ENCODE results near the gene MPI.
A peak's percentile ranks its signal among the peaks of the same experiment; 100 is the strongest.

Gene MPI

GRCh38 chr15:74843891-74844299, 45.9 kb upstream of the MPI start:
- peak overlapping the region; percentile 82 for H3K4me3 ChIP-seq (ENCODE audit: low read depth, low read length)
- DNase-seq (ENCODE audit: low read depth), result no peak
- no peak for TF ChIP-seq CTCF (IDR thresholded peaks at IDR 0.05; ENCODE audit: control insufficient read depth, extremely low read depth, insufficient read depth)

GRCh38 chr15:74844319-74845207, 45.3 kb upstream of the MPI start:
- TF ChIP-seq CTCF (IDR thresholded peaks at IDR 0.05; ENCODE audit: control insufficient read depth, extremely low read depth, insufficient read depth), result no peak
- H3K4me3 ChIP-seq (ENCODE audit: low read depth, low read length), result no peak overlapping the region
- DNase-seq (ENCODE audit: low read depth), result no peak

GRCh38 chr15:74845208-74845568, 44.7 kb upstream of the MPI start:
- TF ChIP-seq CTCF (IDR thresholded peaks at IDR 0.05; ENCODE audit: control insufficient read depth, extremely low read depth, insufficient read depth), result no peak
- DNase-seq (ENCODE audit: low read depth), result no peak
- H3K4me3 ChIP-seq (ENCODE audit: low read depth, low read length), result no peak overlapping the region

GRCh38 chr15:74845581-74845980, 44.3 kb upstream of the MPI start:
- DNase-seq (ENCODE audit: low read depth), result no peak
- no peak for TF ChIP-seq CTCF (IDR thresholded peaks at IDR 0.05; ENCODE audit: control insufficient read depth, extremely low read depth, insufficient read depth)
- no peak overlapping the region for H3K4me3 ChIP-seq (ENCODE audit: low read depth, low read length)

- no peak for DNase-seq (ENCODE audit: low read depth)
- H3K4me3 ChIP-seq (ENCODE audit: low read depth, low read length), result no peak overlapping the region
- no peak for TF ChIP-seq CTCF (IDR thresholded peaks at IDR 0.05; ENCODE audit: control insufficient read depth, extremely low read depth, insufficient read depth)
Measured at GRCh38 chr15:74847432-74847831, 42.4 kb upstream of the MPI start.

- no peak for TF ChIP-seq CTCF (IDR thresholded peaks at IDR 0.05; ENCODE audit: control insufficient read depth, extremely low read depth, insufficient read depth)
- no peak for DNase-seq (ENCODE audit: low read depth)
- no peak overlapping the region for H3K4me3 ChIP-seq (ENCODE audit: low read depth, low read length)
Measured at GRCh38 chr15:74850393-74850792, 39.4 kb upstream of the MPI start.

- no peak overlapping the region for H3K4me3 ChIP-seq (ENCODE audit: low read depth, low read length)
- no peak for TF ChIP-seq CTCF (IDR thresholded peaks at IDR 0.05; ENCODE audit: control insufficient read depth, extremely low read depth, insufficient read depth)
- DNase-seq (ENCODE audit: low read depth), result no peak
Measured at GRCh38 chr15:74851960-74852359, 37.9 kb upstream of the MPI start.

Data from LNCaP clone FGC (cell line).